NB4 (cell line): Measurements from ENCODE around the gene INPP5B.

Source experiments
- MYC ChIP-seq: IDR thresholded peaks from 2 replicates; pipeline ENCODE4 v1.6.1; 2011; ENCODE audit warnings: low read depth, low read length
- TF ChIP-seq, protein P1 (sequence below): IDR thresholded peaks from one replicate; pipeline ENCODE4 v1.5.1; 2012; ENCODE audit warnings: low read depth, low read length

GRCh38 chr1:37893673-37894072, 53.2 kb downstream of the INPP5B start:
- TF ChIP-seq, protein P1, sequence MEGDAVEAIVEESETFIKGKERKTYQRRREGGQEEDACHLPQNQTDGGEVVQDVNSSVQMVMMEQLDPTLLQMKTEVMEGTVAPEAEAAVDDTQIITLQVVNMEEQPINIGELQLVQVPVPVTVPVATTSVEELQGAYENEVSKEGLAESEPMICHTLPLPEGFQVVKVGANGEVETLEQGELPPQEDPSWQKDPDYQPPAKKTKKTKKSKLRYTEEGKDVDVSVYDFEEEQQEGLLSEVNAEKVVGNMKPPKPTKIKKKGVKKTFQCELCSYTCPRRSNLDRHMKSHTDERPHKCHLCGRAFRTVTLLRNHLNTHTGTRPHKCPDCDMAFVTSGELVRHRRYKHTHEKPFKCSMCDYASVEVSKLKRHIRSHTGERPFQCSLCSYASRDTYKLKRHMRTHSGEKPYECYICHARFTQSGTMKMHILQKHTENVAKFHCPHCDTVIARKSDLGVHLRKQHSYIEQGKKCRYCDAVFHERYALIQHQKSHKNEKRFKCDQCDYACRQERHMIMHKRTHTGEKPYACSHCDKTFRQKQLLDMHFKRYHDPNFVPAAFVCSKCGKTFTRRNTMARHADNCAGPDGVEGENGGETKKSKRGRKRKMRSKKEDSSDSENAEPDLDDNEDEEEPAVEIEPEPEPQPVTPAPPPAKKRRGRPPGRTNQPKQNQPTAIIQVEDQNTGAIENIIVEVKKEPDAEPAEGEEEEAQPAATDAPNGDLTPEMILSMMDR, result no peak
- TF ChIP-seq MYC, result no peak
